Dermis microvascular lymphatic vessel endothelial cell (primary cell): ENCODE data around the gene NPBWR2. TPM values are rescaled to one million over a fixed set of nuclear protein-coding genes. Genes with fewer than 3 reads are reported as not detected.
"Not testable (repeated sequence)": the region's sequence is repeated elsewhere in the genome, so short reads cannot be mapped to it uniquely, and the experiment has no call there.

Experiments
- DNase-seq, 2 donors: peaks; one replicate each; pipeline versions ENCODE4 v3.0.0 to v3.0.0-alpha.2; 2010; ENCODE audit warnings: low read depth in 2 of 2
- total RNA-seq: library from RNA; depleted of rRNA; stranded (reverse); fragments of >200 nt; gene quantifications from 2 replicates; pipeline ENCODE4 v1.2.1, GENCODE V29; 2014

NPBWR2 gene
- total RNA-seq, 1 donor from 2014 or later, result not detected

DNA sequence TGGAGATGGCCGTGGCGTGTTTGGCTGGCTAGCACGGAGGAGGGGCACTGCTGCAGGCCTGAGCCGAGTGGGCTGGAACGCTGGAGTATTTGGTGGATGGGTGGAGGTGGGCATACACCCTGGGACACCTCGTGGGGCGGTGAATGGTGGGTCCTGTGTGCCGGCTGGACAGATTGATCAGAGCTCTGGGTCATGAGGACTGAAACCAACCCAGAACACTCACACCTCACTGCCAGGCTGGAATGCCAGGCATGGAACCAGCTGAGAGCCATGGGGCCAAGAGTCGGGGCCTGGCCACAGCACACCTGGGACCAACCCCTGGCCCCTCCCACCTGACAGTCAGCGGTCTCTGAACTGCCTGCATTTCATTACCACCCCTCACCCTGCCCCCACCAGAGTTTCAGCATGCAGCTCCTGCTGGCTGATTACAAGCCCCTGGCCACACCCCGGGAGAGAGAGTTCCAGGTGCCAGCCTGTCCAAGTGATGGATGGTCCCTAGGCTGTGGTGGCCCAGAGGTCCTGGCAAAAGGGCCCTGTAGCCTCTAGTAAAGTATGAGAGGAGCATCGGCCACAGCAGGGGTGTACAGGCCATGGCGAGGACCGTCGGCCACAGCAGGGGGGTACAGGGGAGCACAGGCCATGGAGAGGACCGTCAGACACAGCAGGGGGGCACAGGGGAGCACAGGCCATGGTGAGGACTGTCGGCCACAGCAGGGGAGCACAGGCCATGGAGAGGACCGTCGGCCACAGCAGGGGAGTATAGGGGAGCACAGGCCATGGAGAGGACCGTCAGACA, 3.3 kb downstream of the NPBWR2 start:
- DNase-seq, result no peak

DNA sequence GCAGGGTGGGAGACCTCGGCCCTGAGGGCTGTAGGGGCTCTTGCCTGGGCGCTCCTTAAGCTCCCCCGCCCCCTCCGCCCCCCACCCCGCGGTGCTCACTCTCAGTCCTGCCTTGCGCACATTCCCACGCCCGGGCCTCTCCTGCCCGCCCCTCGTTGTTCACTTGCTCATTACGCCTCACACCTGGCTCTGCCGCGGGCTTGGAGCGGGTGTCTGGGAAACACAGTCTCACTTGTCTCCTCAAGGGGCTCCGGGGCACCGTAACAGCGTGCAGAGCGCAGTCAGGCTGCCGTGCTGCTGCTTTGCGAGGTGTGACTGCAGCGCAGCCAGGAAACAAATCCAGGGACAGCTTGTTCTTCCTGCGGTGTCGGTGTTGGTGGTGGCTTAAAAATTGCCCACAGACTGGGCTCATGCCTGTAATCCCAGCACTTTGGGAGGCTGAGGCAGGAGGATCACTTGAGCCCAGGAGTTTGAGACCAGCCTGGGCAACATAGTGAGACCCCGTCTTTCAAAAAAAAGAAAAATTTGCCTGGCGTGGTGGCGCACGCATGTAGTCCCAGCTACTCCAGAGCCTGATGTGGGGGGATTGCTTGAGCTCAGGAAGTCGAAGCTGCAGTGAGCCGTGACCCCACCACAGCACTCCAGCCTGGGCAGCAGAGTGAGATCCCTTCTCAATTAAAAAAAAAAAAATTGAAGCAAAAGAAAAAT, 4.6 kb downstream of the NPBWR2 start:
- no peak for DNase-seq

DNA sequence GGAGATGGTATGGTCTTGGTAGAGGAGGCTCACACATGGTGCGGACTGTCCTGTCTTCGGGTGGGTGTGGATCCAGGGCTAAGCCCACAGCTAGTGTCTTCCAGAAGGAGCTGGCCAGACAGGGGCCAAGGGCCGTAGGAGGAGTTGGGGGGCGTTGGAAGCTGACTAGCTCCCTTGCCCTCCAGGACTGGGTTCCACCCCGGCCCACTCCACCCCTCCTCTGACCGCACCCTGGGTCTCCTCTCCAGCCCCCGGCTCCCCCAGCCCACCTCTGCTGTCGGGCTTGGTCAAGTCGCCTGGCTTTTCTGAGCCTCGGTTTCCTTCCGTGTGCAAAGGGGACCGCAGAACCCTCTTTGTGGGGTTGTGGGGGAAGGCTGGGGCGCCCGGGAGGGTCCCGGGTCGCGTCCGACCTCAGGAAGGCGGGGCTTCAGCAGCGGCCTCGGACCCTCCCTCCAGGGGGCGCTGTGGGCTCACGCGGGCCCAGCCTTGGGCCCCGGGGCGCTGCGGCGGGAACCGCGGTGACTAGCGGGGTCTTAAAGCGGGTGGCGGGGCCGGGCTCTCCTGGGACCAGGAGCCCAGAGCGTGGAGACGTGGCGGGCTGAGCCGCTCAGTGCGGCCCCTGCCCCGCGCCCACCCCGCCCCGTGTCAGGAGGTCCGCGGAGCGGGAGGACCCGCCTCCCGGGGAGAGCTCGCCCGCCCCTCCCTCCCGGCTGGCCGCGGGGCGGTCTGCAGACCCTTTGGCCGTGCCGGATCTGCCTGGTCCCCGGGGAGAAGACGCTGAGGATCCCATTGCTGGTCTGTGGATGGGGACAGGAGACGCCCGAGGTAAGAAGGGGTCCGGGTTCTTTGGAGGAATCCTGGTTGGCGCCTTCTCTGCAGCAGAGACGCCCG, 5.4 kb downstream of the NPBWR2 start:
- peak in 1 of 2 donors; percentile 35 for DNase-seq

DNA sequence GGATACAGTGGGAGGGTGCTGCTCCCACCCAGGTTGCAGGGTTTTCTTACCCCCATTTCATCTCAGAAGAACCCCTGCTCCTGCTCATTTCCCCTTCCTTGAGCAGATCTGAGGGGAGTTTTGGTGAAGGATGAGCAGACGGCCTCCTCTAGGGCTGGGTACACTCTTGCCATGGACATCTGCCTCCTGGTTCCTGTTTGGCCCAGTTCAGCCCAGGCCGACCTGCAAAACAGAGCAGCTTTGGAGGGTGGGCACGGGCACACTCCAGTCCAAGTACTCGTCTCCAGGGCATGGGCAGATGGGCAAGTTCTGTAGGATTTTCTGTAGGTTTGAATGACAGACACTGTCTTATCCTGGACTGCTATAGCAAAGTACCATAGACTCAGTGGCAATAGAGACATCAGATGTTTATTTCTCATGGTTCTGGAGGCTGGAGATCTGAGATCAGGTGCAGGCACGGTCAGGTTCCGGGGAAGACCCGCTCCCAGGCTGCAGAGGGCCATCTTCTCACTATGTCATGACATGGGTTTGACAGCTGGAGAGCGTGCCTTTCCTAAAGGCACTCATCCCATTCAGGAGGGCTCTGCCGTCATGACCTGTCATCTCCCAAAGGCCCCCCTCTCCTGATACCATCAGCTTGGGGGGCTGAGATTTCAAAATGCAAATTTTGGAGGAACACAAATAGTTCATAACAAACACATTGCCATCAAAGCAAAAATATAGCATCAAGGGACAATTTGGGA, 6.2 kb downstream of the NPBWR2 start:
- DNase-seq, result no peak

DNA sequence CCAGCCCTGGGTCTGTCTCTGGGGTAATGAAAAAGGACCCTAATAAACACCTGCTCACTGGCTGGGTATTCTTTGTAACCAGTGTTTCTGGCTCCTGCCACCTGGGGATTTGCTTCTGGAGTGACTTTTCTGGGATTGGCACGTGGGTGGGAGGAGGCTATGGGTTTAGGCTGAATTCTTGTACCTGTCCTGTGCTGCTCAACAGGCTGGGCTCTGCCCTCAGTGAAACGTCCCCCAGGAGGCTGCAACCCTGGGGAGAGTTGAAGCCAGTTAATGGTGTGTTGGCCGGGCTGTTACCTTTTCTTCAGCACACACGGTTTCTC, 6.8 kb downstream of the NPBWR2 start:
- DNase-seq, result no peak

DNA sequence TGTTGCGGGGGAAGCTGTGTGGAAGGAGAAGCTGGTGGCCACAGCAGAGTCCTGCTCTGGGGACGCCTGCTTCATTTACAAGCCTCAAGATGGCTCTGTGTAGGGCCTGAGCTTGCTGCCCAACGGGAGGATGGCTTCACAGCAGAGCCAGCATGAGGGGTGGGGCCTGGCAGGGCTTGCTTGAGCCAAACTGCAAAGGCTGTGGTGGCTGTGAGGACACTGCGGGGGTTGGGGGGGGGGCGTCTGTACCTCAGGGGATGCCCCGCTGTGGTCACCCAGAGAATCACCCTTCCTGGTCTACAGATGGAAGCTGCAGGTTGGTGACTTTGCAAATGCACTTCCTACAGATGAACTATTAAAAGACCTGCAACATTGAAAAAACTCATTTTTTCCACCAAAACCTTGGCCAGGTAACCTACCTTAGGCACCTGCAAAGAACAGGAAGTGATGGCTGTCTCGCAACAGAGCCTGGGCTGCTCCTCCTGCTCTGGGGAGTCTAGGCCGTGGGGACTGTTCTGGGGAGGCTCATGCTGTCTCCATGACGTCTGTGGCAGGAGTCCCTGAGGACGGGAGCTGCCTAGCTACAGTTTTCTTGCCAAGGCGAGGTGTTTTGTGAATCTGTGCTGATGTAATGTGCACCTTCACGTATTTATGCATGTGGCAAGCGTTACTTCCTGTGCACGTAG, 7.3 kb downstream of the NPBWR2 start:
- DNase-seq, result no peak

DNA sequence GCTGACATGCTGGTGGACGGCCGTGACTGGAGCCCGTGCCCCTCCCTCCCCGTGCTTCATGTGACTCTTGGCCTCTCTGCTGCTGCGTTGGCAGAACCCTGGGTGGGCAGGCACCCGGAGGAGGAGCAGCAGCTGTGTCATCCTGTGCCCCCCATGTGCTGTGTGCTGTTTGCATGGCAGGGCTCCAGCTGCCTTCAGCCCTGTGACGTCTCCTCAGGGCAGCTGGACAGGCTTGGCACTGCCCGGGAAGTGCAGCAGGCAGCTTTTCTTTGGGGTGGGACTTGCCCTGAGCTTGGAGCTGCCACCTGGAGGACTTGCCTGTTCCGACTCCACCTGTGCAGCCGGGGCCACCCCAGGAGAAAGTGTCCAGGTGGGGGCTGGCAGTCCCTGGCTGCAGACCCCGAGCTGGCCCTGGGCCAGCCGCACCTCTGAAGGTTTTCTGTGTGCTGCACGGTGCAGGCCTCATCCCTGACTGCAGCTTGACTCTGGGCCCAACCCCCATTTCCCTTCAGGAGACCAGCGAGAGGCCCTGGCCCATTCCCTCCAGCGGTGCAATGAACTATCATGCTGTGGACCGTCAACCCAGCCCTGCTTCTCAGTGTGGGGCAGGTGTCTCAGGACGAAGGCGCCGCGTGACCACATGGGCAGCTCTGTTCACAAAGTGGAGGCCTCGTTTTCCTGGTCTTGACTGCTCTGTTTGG, 8.1 kb downstream of the NPBWR2 start:
- no peak for DNase-seq

DNA sequence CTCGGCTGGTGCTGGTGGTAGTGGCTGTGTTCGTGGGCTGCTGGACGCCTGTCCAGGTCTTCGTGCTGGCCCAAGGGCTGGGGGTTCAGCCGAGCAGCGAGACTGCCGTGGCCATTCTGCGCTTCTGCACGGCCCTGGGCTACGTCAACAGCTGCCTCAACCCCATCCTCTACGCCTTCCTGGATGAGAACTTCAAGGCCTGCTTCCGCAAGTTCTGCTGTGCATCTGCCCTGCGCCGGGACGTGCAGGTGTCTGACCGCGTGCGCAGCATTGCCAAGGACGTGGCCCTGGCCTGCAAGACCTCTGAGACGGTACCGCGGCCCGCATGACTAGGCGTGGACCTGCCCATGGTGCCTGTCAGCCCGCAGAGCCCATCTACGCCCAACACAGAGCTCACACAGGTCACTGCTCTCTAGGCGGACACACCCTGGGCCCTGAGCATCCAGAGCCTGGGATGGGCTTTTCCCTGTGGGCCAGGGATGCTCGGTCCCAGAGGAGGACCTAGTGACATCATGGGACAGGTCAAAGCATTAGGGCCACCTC, 8.8 kb downstream of the NPBWR2 start:
- no peak for DNase-seq

DNA sequence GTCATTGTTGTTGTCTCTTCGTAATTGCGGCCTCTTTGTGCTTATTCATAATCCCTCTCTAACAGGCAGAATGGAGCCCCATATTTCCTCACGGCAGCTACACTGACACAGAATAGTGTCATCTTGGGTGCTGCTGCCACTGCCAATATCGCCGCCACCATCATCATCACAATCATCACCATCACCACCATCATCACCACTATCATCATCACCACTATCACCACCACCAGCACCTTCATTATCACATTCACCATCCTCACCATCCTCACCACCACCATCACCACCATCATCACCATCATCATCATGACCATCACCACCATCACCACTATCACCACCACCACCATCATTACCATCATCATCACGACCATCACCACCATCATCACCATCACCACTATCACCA, 10.8 kb downstream of the NPBWR2 start:
- DNase-seq, result no peak

DNA sequence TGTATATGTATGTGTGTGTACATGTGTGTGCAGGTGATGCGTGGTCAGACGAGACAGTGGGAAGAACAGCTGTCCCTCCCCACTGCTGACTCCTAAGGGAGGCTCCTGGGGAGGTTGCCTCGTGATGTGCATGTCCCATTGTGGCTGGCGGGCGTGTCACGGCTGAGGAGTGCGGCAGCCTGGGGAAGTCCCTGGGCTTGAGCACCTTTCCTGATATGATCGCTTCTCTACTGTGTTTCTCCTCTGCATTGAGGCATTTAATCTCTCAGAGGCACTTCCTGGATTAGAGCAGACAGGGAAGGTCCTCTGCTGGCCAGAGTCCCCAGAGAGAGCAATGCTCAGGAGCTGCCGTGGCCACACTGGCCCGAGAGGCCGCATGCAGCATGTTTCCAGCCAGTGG, 11.4 kb downstream of the NPBWR2 start:
- no peak for DNase-seq

DNA sequence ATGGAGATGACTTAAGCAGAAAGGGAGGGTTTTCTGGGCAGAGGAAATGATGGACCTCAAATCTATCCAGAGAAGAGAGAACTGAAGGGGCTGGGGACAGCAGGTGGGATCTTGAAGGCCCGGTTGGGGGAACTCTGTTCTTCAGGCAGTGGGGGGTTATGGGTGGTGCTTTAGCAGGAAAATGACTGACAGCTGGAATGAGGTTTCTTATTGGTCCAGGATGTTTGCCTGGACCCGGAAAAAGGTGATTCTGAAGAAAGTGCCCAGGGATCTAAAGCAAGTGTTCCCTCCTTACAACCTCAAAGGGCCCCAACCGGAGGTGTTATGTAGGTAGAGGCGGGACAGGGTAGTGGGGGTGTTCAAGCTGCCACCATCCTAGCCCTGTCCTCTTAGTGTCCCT, 11.9 kb downstream of the NPBWR2 start:
- no peak for DNase-seq

DNA sequence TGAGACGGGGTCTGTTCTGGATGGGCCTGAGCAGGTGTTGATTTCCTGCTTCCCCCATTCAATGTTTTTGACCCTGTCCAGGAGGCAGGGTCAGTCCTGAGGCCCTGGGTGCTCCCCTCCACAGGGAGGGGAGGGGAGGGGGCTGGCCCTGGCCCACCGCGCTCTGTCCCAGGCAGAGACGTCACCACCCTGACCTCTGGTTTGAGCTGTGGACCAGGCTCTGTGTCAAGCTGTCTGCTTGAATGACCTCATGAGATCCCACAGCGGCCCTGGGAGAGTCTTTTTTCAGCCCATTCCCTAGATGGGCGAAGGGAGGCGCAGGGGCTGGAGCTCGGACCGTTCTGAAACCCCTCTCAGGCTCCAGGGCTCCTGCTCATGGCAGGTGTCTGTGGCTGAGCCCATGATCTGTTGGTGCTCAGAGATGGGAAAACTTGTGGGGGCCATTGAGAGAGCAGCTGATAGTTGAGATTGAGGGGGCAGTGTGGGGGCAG, 14.3 kb downstream of the NPBWR2 start:
- DNase-seq, result no peak

DNA sequence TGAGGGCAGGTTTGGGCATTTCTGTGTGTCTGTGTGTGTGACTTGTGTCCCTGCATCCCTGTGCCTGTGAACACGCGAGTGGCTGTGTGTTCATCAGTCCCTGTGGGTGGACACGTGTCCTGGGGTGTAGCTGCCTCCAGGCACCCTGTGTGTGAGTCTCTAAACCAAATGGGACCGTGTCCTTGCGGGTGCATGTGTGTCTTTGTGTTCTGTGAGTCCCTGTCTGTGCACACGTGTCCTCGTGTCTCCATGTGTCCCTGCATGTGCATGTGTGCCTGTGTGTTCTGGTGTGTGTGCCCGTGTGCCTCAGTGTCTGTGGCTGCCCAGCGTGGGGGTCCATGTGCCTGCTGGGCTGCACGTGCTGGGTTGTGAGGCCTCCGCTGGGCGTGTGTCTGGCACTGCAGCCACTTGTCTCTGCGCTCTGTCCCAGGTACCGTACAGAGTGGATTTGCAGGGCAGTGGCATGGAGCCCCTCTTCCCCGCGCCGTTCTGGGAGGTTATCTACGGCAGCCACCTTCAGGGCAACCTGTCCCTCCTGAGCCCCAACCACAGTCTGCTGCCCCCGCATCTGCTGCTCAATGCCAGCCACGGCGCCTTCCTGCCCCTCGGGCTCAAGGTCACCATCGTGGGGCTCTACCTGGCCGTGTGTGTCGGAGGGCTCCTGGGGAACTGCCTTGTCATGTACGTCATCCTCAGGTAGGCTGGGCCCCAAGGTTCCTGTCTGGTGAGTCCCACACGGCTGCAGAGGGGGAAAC, 14.9 kb downstream of the NPBWR2 start:
- DNase-seq, result no peak

DNA sequence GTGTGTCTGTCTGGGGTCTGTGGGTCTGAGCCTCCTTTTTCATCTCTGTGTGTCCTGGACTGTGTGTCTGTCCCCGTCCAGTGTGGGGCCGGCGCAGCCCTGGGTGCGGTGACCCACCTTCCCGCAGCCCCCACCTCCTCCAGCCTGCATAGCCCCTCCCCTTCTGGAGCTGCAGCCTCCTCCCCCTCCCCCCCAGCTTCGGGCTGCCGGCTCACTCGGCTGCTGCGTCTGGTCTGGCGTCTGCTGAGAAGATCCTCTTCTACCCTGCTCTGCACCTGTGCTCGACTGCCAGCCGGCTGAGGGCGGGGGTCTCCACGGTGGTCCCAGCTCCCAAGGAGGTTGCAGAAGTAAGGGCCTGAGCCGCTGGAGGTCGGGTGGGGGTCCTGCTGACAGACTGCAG, 15.6 kb downstream of the NPBWR2 start:
- DNase-seq, result no peak

DNA sequence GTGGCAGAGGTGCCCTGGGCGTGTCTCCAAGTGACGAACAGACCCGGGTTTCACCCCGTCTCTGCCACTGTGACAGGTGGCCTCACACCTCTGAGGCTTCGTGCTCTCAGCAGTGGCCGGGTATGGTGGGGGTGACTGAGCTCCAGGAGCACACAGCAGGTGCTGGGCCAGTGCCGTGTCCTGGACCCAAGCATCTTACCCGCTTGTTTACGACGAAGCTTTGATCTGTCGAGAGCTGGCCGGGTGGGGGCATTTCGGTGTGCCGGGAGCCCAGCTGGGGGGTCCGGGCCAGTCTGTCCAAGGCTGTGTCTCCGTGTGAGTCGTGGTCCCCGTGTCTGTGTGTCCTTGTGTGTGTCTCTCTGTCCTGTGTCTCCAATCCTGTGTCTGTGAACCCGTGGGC, 16.0 kb downstream of the NPBWR2 start:
- no peak for DNase-seq

DNA sequence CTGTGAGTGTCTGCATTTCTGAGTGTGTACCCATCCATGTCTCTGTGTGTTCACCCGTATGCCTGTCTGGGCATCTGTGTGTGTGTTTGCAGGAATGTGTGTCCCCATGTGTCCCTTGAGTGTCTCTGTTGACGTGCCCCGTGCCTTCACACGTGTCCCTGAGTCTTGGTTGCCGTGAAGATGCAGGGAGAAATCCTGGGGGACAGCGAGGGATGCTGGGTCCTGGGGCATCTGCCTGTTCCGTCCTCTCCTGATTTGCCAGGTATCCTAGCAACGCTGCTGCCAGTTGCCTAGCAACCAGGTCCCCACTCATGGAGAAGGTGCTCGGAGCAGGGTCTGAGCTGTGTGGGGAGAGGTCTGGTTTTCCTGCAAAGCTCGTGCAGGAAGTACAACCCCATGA, 17.2 kb downstream of the NPBWR2 start:
- DNase-seq, result no peak

DNA sequence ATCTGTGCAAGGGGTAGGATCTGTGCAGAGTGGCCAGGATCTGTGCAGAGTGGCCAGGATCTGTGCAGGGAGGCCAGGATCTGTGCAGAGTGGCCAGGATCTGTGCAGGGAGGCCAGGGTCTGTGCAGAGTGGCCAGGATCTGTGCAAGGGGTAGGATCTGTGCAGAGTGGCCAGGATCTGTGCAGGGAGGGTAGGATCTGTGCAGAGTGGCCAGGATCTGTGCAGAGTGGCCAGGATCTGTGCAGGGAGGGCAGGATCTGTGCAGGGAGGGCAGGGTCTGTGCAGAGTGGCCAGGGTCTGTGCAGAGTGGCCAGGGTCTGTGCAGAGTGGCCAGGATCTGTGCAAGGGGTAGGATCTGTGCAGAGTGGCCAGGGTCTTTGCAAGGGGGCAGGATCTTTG, 18.8 kb downstream of the NPBWR2 start:
- not testable (repeated sequence) for DNase-seq

DNA sequence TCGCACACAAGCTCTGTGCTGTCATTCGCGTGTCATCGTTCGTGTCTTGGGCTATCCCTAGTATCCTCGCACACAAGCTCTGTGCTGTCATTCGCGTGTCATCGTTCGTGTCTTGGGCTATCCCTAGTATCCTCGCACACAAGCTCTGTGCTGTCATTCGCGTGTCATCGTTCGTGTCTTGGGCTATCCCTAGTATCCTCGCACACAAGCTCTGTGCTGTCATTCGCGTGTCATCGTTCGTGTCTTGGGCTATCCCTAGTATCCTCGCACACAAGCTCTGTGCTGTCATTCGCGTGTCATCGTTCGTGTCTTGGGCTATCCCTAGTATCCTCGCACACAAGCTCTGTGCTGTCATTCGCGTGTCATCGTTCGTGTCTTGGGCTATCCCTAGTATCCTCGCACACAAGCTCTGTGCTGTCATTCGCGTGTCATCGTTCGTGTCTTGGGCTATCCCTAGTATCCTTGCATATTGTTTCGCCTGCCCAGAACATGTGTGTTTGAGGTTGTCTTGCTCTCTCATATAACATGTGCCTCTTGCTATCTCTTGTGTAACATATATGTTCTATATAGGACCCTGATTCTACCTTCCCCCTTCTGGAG, 20.0 kb downstream of the NPBWR2 start:
- DNase-seq, result not testable (repeated sequence)

DNA sequence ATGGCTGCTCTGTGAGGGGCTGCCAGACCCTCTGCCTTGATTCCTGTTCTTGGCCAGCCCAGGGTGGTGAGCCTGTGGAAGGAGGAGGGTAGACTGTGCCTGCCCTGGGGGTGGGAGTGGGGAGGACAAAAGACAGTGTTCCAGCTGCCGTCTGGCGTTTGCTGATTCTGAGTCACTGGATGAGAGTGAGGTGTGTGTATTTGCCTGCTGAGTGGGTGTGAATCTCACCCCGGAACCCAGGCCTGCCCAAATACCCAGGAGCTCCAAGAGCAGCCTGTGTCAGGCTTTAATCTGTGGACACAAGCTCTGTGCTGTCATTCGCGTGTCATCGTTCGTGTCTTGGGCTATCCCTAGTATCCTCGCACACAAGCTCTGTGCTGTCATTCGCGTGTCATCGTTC, 20.6 kb downstream of the NPBWR2 start:
- DNase-seq, result no peak
